Endothelial cell (in vitro differentiated cells): ENCODE measurements around the gene ICAM3. TPM values are rescaled to one million over a fixed set of nuclear protein-coding genes. Genes with fewer than 3 reads are reported as not detected.
A peak's percentile ranks its signal among the peaks of the same experiment; 100 is the strongest.

Experiments used
- DNase-seq: peaks from one replicate; pipeline ENCODE4 v3.0.0; 2021; ENCODE audit warnings: low spot score
- H3K27ac Mint-ChIP-seq: one replicate; pipeline ENCODE4 v1.8.0; 2021; ENCODE audit warnings: mixed read lengths, inconsistent platforms; ENCODE audit not compliant: unreplicated experiment
- H3K27me3 Mint-ChIP-seq: one replicate; pipeline ENCODE4 v1.8.0; 2021; ENCODE audit warnings: mild to moderate bottlenecking, moderate library complexity, mixed read lengths, inconsistent platforms; ENCODE audit not compliant: unreplicated experiment
- H3K36me3 Mint-ChIP-seq: one replicate; pipeline ENCODE4 v1.8.0; 2021; ENCODE audit warnings: mild to moderate bottlenecking, low read depth, mixed read lengths, inconsistent platforms; ENCODE audit not compliant: unreplicated experiment
- H3K4me1 Mint-ChIP-seq: one replicate; pipeline ENCODE4 v1.8.0; 2021; ENCODE audit warnings: mild to moderate bottlenecking, mixed read lengths, inconsistent platforms; ENCODE audit not compliant: unreplicated experiment
- H3K4me3 Mint-ChIP-seq: one replicate; pipeline ENCODE4 v1.8.0; 2021; ENCODE audit warnings: mild to moderate bottlenecking, mixed read lengths, inconsistent platforms; ENCODE audit not compliant: unreplicated experiment
- H3K9me3 Mint-ChIP-seq: one replicate; pipeline ENCODE4 v1.8.0; 2021; ENCODE audit warnings: mixed read lengths, inconsistent platforms; ENCODE audit not compliant: unreplicated experiment
- CTCF ChIP-seq: fragments of 200-600 bp; sonication (generic); IDR thresholded peaks from one replicate; pipeline ENCODE4 v1.5.0; 2021; ENCODE audit warnings: antibody characterized with exemption; ENCODE audit not compliant: unreplicated experiment
- total RNA-seq: library from RNA; stranded (reverse); fragmentation: NEBNext Ultra II Directional; extraction: Animal tissue kit (Norgen Biotek cat#: 25700); gene quantifications from one replicate; pipeline ENCODE4 v1.2.1, GENCODE V29; 2021; ENCODE audit not compliant: unreplicated experiment

ICAM3 gene
- total RNA-seq, 1 donor from 2014 or later = 24.9 TPM

- H3K4me1 Mint-ChIP-seq = no peaks in the 10 kb centered on the region
- H3K9me3 Mint-ChIP-seq = no peaks in the 10 kb centered on the region
- DNase-seq = no peak
- H3K4me3 Mint-ChIP-seq = no peak overlapping the region
- H3K27me3 Mint-ChIP-seq = peaks cover 3% of the 10 kb centered on the region
- H3K27ac Mint-ChIP-seq = no peak overlapping the region
- peaks cover 26% of the 10 kb centered on the region for H3K36me3 Mint-ChIP-seq
- no peak for TF ChIP-seq CTCF
Measured at GRCh38 chr19:10362259-10362658, 22.8 kb upstream of the ICAM3 start.

- Mint-ChIP-seq H3K27me3 (peaks cover 4% of the 10 kb centered on the region), H3K9me3 (no peaks in the 10 kb centered on the region), H3K27ac (no peak overlapping the region), H3K36me3 (peaks cover 26% of the 10 kb centered on the region), H3K4me3 (no peak overlapping the region), H3K4me1 (no peaks in the 10 kb centered on the region)
- DNase-seq = no peak
- TF ChIP-seq CTCF = no peak
Measured at GRCh38 chr19:10361569-10362011, 22.2 kb upstream of the ICAM3 start.

- H3K27me3 Mint-ChIP-seq = peaks cover 11% of the 10 kb centered on the region
- H3K36me3 Mint-ChIP-seq = peaks cover 26% of the 10 kb centered on the region
- H3K9me3 Mint-ChIP-seq = no peaks in the 10 kb centered on the region
- TF ChIP-seq CTCF = no peak
- H3K27ac Mint-ChIP-seq = no peak overlapping the region
- H3K4me3 Mint-ChIP-seq = no peak overlapping the region
- no peaks in the 10 kb centered on the region for H3K4me1 Mint-ChIP-seq
- no peak for DNase-seq
Measured at GRCh38 chr19:10356431-10356830, 17.0 kb upstream of the ICAM3 start.

- H3K27ac Mint-ChIP-seq = peak overlapping the region; percentile 43
- no peaks in the 10 kb centered on the region for H3K9me3 Mint-ChIP-seq
- TF ChIP-seq CTCF = no peak
- H3K36me3 Mint-ChIP-seq = peaks cover 16% of the 10 kb centered on the region
- H3K4me1 Mint-ChIP-seq = no peaks in the 10 kb centered on the region
- peak; percentile 75 for DNase-seq
- peaks cover 13% of the 10 kb centered on the region for H3K27me3 Mint-ChIP-seq
- H3K4me3 Mint-ChIP-seq = peak overlapping the region; percentile 53
Measured at GRCh38 chr19:10353793-10354391, 14.5 kb upstream of the ICAM3 start.

- DNase-seq = peak; percentile 65
- Mint-ChIP-seq H3K9me3 (no peaks in the 10 kb centered on the region), H3K36me3 (peaks cover 16% of the 10 kb centered on the region), H3K27me3 (peaks cover 13% of the 10 kb centered on the region), H3K4me1 (no peaks in the 10 kb centered on the region), H3K27ac (no peak overlapping the region), H3K4me3 (no peak overlapping the region)
- TF ChIP-seq CTCF = no peak
Measured at GRCh38 chr19:10352764-10353671, 13.6 kb upstream of the ICAM3 start.
